Omental fat pad (tissue), 4 donors: ENCODE data around the gene SORCS2. TPM values are rescaled to one million over a fixed set of nuclear protein-coding genes. Genes with fewer than 3 reads are reported as not detected.

Source experiments
- ATAC-seq: fragments of 150-250 bp; one replicate; pipeline ENCODE4 v1.9.1; 2016; ENCODE audit warnings: mild to moderate bottlenecking, moderate library complexity; ENCODE audit not compliant: low FRiP score
- DNase-seq: peaks from one replicate; pipeline ENCODE4 v3.0.0-alpha.2; 2019; ENCODE audit warnings: low spot score
- total RNA-seq, 4 donors: library from RNA; depleted of rRNA; stranded (reverse); fragments of >200 nt; gene quantifications; one replicate each; pipeline ENCODE4 v1.1.0, GENCODE V29; 2016
- TF ChIP-seq, protein P1 (sequence below), 3 donors: fragments of 450-650 bp; IDR thresholded peaks; one replicate each; pipeline ENCODE4 v1.5.1; 2016 to 2017; ENCODE audit warnings: antibody characterized with exemption in 3 of 3, mild to moderate bottlenecking in 3 of 3, moderate library complexity in 2 of 3

SORCS2 gene
- total RNA-seq, 4 donors from 2014 or later = 0.63 to 4.6 (median 1.2) TPM

DNA sequence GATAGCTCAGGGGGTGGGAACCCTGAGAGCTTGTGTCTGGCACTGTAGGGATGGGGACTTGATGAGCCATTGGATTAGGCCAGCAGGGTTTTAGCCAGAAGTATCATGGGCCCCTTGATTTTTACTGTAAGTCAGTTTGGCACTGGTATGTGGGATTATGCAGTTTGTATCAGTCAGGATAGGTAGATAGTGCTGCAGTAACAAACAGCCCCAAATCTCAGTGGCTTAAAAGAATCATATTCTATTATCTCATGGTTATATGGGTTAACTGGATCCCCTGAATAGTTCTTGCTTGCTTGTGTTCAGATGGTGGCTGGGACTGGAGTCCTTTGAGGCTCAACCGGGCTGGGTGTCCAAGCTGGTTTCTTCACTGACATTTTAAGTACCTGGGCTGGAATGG is 56.5 kb downstream of the SORCS2 start:
- DNase-seq (no peak), ATAC-seq (no peak)
- TF ChIP-seq, protein P1, sequence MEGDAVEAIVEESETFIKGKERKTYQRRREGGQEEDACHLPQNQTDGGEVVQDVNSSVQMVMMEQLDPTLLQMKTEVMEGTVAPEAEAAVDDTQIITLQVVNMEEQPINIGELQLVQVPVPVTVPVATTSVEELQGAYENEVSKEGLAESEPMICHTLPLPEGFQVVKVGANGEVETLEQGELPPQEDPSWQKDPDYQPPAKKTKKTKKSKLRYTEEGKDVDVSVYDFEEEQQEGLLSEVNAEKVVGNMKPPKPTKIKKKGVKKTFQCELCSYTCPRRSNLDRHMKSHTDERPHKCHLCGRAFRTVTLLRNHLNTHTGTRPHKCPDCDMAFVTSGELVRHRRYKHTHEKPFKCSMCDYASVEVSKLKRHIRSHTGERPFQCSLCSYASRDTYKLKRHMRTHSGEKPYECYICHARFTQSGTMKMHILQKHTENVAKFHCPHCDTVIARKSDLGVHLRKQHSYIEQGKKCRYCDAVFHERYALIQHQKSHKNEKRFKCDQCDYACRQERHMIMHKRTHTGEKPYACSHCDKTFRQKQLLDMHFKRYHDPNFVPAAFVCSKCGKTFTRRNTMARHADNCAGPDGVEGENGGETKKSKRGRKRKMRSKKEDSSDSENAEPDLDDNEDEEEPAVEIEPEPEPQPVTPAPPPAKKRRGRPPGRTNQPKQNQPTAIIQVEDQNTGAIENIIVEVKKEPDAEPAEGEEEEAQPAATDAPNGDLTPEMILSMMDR (IDR thresholded peaks at IDR 0.05) = no peak

DNA sequence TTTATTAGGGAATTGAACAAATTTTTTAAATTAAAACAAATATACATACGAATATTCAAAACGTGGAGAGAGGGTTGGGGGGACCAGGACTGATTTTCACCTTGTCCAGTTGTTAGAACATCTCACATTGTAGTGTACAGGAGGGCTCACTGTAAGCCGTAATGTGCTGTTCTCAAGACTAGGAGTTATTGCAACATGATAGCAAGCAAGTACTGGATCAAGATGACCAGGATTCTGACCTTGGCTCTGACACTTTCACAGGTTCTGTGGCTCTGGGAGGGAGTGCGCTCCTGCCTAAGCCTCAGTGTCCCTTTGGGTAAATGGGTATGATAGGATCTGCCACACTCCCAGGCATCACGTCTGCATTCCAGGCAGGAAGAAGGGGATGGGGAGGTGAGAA is 59.0 kb downstream of the SORCS2 start:
- TF ChIP-seq, protein P1 (IDR thresholded peaks at IDR 0.05) = no peak
- ATAC-seq (no peak), DNase-seq (no peak)

DNA sequence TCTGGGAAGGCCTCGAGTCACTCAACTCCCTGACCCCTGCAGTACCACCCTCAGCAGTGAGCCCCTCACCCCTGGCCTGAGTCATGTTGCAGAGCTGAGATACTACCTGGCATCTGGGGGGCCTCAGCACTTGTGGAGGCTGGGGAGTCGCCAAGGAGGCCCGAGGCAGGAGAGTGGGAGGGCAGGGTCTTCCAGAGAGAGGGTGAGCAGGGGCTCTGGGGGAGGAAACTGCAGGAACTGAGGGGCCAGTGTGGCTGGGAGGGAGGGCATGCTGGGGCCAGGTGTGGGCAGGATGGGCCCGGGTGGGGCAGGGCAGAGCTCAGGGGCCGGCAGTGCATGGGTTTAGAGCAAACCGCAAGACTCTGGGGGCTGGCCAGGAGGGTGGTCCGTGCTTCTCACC is 59.7 kb downstream of the SORCS2 start:
- TF ChIP-seq, protein P1 (IDR thresholded peaks at IDR 0.05) = no peak
- DNase-seq (no peak), ATAC-seq (no peak)

DNA sequence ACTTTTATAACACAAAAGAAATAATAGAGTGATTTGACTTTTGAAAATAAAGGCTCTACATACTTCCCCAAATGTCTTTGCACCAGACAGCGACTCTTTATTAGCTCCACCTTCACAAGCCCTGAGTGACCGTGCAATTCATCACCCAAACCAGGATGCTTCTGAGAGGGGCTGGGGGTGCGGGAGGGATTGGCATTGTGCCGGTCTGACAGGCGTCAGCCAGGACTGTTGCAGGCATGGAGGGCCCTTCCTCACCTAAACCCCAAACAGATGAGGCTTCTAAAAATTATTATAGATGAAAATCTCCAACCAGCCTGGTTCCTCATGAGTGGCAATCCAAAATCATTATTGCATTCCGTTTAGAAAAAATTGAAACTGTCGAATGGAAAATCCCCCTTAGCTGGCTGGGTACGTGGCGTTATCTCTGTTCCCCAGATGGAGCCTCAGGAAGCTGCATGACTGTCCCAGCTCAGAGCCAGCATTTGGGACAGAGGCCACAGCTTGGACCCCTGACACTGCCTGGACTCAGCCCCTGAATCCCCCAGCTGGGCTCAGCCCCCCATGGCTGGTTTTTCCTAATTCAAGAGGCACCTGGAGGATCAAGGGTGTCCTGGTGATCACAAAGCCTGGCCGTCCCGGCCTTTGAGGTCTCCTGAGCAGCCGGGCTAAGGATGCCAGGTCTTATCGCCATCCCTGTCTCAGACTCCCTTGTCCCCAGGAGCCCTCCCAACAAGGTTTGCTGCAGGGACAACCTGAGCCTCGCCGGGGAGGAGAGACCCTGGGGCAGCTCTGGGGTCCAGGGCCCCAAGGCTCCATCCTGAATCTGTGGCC is 60.4 kb downstream of the SORCS2 start:
- TF ChIP-seq, protein P1 (IDR thresholded peaks at IDR 0.05) = no peak

DNA sequence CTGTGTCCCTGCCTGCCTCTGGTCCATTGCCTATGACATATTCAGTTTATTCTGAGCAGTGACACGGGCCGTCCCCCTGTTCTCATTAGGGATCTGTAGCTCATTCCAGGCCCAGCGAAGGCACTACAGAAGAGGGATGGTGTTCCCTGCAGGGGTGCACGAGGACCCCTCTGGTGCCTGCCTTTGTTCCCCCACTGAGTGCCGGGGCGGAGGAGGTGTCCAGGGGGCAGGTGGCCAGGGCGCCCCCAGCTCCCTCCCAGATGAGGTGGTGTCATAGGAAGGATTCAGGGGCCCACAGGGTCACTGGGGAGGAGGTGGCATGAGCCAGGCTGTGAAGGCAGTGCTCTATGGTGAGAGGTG is 61.0 kb downstream of the SORCS2 start:
- TF ChIP-seq, protein P1 (IDR thresholded peaks at IDR 0.05) = no peak
- no peak for ATAC-seq
- no peak for DNase-seq

More for the DNA sequence above, 60.4 kb downstream of the SORCS2 start:
- ATAC-seq (no peak), DNase-seq (no peak)

DNA sequence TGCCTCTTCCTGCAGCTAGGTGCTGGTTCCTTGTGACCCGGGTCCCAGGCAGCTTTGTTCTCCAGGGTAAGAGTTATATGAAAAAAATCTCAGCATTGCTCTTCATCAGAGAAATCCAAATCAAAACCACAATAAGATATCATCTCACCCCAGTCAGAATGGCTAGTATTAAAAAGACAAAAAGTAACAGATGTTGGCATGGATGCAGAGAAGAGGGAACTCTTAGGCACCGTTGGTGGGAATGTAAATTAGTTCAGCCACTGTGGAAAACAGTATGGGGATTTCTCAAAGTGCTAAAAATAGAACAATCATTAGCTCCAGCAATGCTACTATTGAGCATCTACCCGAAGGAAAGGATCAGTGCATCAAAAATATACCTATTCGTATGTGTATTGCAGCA is 61.5 kb downstream of the SORCS2 start:
- DNase-seq (no peak), ATAC-seq (no peak)
- TF ChIP-seq, protein P1 (IDR thresholded peaks at IDR 0.05) = no peak
